ENCODE measurements around the gene C1orf116.

The C1orf116 gene

DNA sequence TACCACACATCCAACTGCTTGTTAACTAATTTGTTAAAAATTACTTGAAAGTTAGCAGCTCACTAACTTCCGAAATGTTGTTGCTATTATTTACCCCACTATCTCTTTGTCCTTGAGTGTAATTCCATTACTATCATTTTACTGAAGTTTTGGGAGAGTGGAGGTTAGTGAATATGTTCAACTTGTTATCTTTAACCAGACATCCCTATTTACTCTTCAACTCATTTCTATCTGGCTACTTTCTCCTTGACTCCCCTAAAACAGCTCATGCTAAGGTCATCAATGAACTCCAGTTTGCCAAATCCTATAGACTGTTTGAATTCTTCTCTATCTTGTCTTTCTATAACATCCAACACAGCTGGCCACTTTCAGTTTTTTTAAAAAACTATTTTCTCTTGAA lies 4.3 kb upstream of the C1orf116 start:
- H3K4me3 ChIP-seq (ENCODE audit: low read length) = no peak overlapping the region
- TF ChIP-seq CTCF (conservative IDR thresholded peaks at IDR 0.05; ENCODE audit: low read length) = no peak
- DNase-seq (ENCODE audit: low read depth) = no peak

DNA sequence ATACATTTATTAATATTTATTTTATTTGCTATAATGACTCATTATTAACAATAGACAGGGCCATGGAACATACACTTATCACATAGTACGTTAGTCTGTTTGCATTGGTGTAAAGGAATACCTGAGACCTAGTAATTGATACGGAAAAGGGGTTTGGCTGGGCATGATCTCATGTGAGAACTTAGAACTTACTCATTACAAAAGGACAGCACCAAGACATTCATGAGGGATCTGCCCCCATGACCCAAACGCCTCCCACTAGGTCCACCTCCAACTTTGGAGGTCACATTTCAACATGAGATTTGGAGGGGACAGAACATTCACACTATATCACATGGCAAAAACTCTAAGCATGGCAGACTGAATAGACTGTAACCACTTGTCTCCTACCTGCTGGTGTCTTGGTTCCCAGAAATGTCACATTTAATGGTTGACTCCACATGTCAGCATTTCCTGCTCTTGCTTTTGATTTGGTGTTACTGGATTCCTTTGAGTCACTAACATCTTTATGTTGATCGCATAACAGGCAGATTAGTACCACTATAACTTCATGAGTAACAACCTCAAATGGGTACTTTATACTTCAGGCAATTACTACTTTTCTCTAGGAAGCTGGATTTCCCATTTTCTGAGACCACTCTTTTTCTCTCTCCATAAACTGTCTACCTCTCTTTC lies 3.5 kb upstream of the C1orf116 start:
- no peak overlapping the region for H3K4me3 ChIP-seq (ENCODE audit: low read length)
- no peak for TF ChIP-seq CTCF (conservative IDR thresholded peaks at IDR 0.05; ENCODE audit: low read length)
- DNase-seq (ENCODE audit: low read depth) = no peak

- peak; percentile 82 for DNase-seq (ENCODE audit: low read depth)
- TF ChIP-seq CTCF (conservative IDR thresholded peaks at IDR 0.05; ENCODE audit: low read length) = no peak
- H3K4me3 ChIP-seq (ENCODE audit: low read length) = no peak overlapping the region
These were observed 2.4 kb upstream of the C1orf116 start for GRCh38 chr1:207034998-207035397.

DNA sequence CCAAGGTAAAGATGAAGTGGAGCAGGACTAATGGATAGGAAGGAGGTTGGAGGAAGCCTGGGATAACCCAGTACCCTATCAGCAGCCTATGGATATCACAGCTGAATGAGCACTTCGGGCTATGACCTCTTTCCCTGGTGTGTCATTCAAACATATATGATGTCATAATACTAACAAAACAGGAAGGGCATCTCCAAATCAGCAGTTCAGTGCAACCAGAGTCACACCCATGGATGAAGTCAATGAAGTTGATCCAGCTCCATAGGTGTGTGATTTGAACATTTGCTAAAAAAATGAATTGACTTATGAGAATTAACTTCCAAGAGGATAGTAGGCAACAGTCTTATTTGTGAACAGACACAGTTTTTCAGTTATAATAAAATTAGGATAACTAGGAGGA lies 1.7 kb upstream of the C1orf116 start:
- no peak for TF ChIP-seq CTCF (conservative IDR thresholded peaks at IDR 0.05; ENCODE audit: low read length)
- no peak for DNase-seq (ENCODE audit: low read depth)

GRCh38 chr1:207033302-207033701 lies 746 bp upstream of the C1orf116 start:
- DNase-seq (ENCODE audit: low read depth) = no peak
- H3K4me3 ChIP-seq (ENCODE audit: low read length) = no peak overlapping the region
- no peak for TF ChIP-seq CTCF (conservative IDR thresholded peaks at IDR 0.05; ENCODE audit: low read length)

More for the DNA sequence above, 1.7 kb upstream of the C1orf116 start:
- no peak overlapping the region for H3K4me3 ChIP-seq (ENCODE audit: low read length)

- no peak for TF ChIP-seq CTCF (conservative IDR thresholded peaks at IDR 0.05; ENCODE audit: low read length)
These were observed 808 bp downstream of the C1orf116 start for GRCh38 chr1:207031632-207032264.

GRCh38 chr1:207031016-207031415 lies 1.5 kb downstream of the C1orf116 start:
- TF ChIP-seq CTCF (conservative IDR thresholded peaks at IDR 0.05; ENCODE audit: low read length) = no peak
- DNase-seq (ENCODE audit: low read depth) = no peak
- H3K4me3 ChIP-seq (ENCODE audit: low read length) = no peak overlapping the region

More at GRCh38 chr1:207031632-207032264, 808 bp downstream of the C1orf116 start:
- DNase-seq (ENCODE audit: low read depth) = no peak
- H3K4me3 ChIP-seq (ENCODE audit: low read length) = no peak overlapping the region
